Esophagus squamous epithelium (tissue), 4 donors: Measurements from ENCODE around the gene TOR4A.

Experiments
- POLR2A ChIP-seq, 4 donors: fragments of 450-650 bp; IDR thresholded peaks; one replicate each; pipeline ENCODE4 v1.6.1; 2017; ENCODE audit warnings: antibody characterized with exemption in 4 of 4, mild to moderate bottlenecking in 4 of 4, moderate library complexity in 3 of 4
- TF ChIP-seq, protein P1 (sequence below), 6 experiments: fragments of 450-650 bp in 4 of 6; fragments of 200-600 bp in 2 of 6; sonication (generic) in 2 of 6; IDR thresholded peaks; one replicate each; pipeline ENCODE4 v1.5.1; 2016 to 2019; ENCODE audit warnings: antibody characterized with exemption in 6 of 6, mild to moderate bottlenecking in 4 of 6, moderate library complexity in 4 of 6

DNA sequence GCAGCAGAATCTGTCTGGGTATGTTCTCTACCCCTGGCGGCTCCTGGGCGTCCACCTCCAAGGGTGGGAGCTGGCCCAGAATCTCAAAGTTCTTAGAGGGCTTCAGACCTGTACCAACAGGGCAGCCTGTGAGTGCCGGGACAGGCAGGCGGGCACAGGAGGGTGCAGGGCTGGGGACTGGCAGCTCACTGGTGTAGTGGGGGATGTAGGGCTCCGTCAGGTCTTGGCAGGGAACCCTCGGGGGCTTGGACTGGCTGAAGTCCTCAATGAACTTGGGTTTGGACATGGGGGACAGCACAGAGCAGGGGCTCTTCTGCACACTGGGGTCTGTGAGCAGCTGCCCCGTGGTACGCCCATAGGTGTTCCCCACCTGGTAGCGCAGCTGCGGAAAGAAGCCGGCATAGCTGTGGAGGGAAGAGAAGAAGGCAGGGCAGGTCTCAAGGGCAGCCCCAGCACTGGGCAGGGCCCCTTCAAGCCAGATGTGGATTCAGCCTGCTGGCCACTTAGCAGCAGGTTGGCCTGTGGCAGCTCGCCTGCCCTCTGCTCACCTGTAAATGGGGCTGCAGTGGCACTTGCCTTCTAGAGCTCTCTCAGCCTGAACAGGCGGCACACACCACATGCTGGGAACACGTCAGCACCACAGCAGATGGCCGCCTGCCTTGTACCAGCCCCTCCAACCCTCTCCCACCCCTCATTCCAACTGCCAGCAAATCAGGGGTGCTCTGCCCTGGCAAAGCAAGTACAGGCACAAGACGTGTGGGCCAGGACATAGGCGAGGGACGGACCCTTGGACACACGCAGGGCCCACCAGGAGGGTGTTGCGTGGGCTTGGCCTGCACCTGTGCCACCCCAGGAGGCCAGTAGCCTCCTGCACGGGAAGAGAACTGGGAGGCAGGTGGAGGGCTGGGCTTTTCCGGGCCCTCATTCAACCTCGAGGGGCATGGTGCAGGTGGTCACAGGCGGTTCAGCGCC is 31.8 kb upstream of the TOR4A start:
- no peak for TF ChIP-seq POLR2A (IDR thresholded peaks at IDR 0.05)
- TF ChIP-seq, protein P1, sequence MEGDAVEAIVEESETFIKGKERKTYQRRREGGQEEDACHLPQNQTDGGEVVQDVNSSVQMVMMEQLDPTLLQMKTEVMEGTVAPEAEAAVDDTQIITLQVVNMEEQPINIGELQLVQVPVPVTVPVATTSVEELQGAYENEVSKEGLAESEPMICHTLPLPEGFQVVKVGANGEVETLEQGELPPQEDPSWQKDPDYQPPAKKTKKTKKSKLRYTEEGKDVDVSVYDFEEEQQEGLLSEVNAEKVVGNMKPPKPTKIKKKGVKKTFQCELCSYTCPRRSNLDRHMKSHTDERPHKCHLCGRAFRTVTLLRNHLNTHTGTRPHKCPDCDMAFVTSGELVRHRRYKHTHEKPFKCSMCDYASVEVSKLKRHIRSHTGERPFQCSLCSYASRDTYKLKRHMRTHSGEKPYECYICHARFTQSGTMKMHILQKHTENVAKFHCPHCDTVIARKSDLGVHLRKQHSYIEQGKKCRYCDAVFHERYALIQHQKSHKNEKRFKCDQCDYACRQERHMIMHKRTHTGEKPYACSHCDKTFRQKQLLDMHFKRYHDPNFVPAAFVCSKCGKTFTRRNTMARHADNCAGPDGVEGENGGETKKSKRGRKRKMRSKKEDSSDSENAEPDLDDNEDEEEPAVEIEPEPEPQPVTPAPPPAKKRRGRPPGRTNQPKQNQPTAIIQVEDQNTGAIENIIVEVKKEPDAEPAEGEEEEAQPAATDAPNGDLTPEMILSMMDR (IDR thresholded peaks at IDR 0.05): no peak
